Effector memory CD8-positive, alpha-beta T cell (primary cell): ENCODE measurements around the gene INTS1.

ENCODE experiments used
- ATAC-seq: fragments of 150-1000 bp; cut with Tn5 transposase; replicated peaks from 2 replicates; pipeline ENCODE4 v1.10.0; 2021; ENCODE audit warnings: mild to moderate bottlenecking, moderate library complexity
- DNase-seq, 3 experiments: peaks; one replicate each; pipeline ENCODE4 v3.0.0; 2021
- H3K27ac Mint-ChIP-seq, 2 donors: one replicate each; pipeline ENCODE4 v1.8.0; 2022; ENCODE audit warnings: mild to moderate bottlenecking in 2 of 2, mixed read lengths in 2 of 2, moderate library complexity in 2 of 2
- H3K27me3 Mint-ChIP-seq, 2 donors: one replicate each; pipeline ENCODE4 v1.8.0; 2022; ENCODE audit warnings: mixed read lengths in 2 of 2
- H3K36me3 Mint-ChIP-seq: one replicate; pipeline ENCODE4 v1.8.0; 2022; ENCODE audit warnings: mild to moderate bottlenecking, moderate library complexity, mixed read lengths; ENCODE audit not compliant: insufficient read depth
- H3K4me1 Mint-ChIP-seq, 2 donors: one replicate each; pipeline ENCODE4 v1.8.0; 2022; ENCODE audit warnings: low read depth in 2 of 2, mixed read lengths in 2 of 2
- H3K4me3 Mint-ChIP-seq, 2 donors: one replicate each; pipeline ENCODE4 v1.8.0; 2022; ENCODE audit warnings: mild to moderate bottlenecking in 2 of 2, mixed read lengths in 2 of 2, moderate library complexity in 2 of 2
- H3K9me3 Mint-ChIP-seq, 2 donors: one replicate each; pipeline ENCODE4 v1.8.0; 2022; ENCODE audit warnings: mixed read lengths in 2 of 2

INTS1 gene

GRCh38 chr7:1489336-1489735 lies 14.9 kb downstream of the INTS1 start:
- ATAC-seq, result no peak
- no peak for DNase-seq
- H3K4me1 Mint-ChIP-seq, result peaks cover 5 to 6% of the 10 kb centered on the region in 2 donors
- no peak overlapping the region for H3K4me3 Mint-ChIP-seq
- peaks cover 35% of the 10 kb centered on the region for H3K36me3 Mint-ChIP-seq
- H3K27me3 Mint-ChIP-seq, result no peaks in the 10 kb centered on the region
- H3K27ac Mint-ChIP-seq, result no peak overlapping the region
- H3K9me3 Mint-ChIP-seq, result no peaks in the 10 kb centered on the region

- Mint-ChIP-seq H3K36me3 (peaks cover 46% of the 10 kb centered on the region), H3K9me3 (no peaks in the 10 kb centered on the region), H3K27me3 (no peaks in the 10 kb centered on the region), H3K4me1 (peaks cover 5 to 6% of the 10 kb centered on the region in 2 donors), H3K27ac (peak overlapping the region in 1 of 2 donors; percentile 33), H3K4me3 (no peak overlapping the region)
- no peak for DNase-seq
- no peak for ATAC-seq
These were observed 16.2 kb downstream of the INTS1 start for GRCh38 chr7:1488016-1488415.

GRCh38 chr7:1487466-1487865 lies 16.7 kb downstream of the INTS1 start:
- no peak overlapping the region for H3K4me3 Mint-ChIP-seq
- H3K4me1 Mint-ChIP-seq, result peaks cover 5 to 6% of the 10 kb centered on the region in 2 donors
- no peak overlapping the region for H3K27ac Mint-ChIP-seq
- ATAC-seq (no peak), DNase-seq (no peak)
- no peaks in the 10 kb centered on the region for H3K27me3 Mint-ChIP-seq
- no peaks in the 10 kb centered on the region for H3K9me3 Mint-ChIP-seq
- peaks cover 51% of the 10 kb centered on the region for H3K36me3 Mint-ChIP-seq

- ATAC-seq, result no peak
- Mint-ChIP-seq H3K4me1 (peaks cover 5 to 6% of the 10 kb centered on the region in 2 donors), H3K36me3 (peaks cover 45% of the 10 kb centered on the region)
These were observed 17.6 kb downstream of the INTS1 start for GRCh38 chr7:1486571-1486970.

GRCh38 chr7:1485156-1485555 lies 19.0 kb downstream of the INTS1 start:
- Mint-ChIP-seq H3K9me3 (no peaks in the 10 kb centered on the region), H3K27me3 (no peaks in the 10 kb centered on the region), H3K4me1 (peaks cover 5 to 6% of the 10 kb centered on the region in 2 donors), H3K4me3 (no peak overlapping the region), H3K27ac (no peak overlapping the region), H3K36me3 (peaks cover 40% of the 10 kb centered on the region)
- DNase-seq, result no peak
- no peak for ATAC-seq

More at GRCh38 chr7:1486571-1486970, 17.6 kb downstream of the INTS1 start:
- Mint-ChIP-seq H3K4me3 (no peak overlapping the region), H3K27ac (no peak overlapping the region), H3K9me3 (no peaks in the 10 kb centered on the region), H3K27me3 (no peaks in the 10 kb centered on the region)
- no peak for DNase-seq

- no peak for ATAC-seq
- H3K27me3 Mint-ChIP-seq, result no peaks in the 10 kb centered on the region
- H3K27ac Mint-ChIP-seq, result no peak overlapping the region
- no peak for DNase-seq
- H3K4me3 Mint-ChIP-seq, result no peak overlapping the region
- peaks cover 36% of the 10 kb centered on the region for H3K36me3 Mint-ChIP-seq
- peaks cover 5 to 6% of the 10 kb centered on the region in 2 donors for H3K4me1 Mint-ChIP-seq
- no peaks in the 10 kb centered on the region for H3K9me3 Mint-ChIP-seq
These were observed 19.6 kb downstream of the INTS1 start for GRCh38 chr7:1484569-1484968.

GRCh38 chr7:1483536-1484505 lies 20.4 kb downstream of the INTS1 start:
- no peaks in the 10 kb centered on the region for H3K27me3 Mint-ChIP-seq
- peaks cover 32% of the 10 kb centered on the region for H3K36me3 Mint-ChIP-seq
- ATAC-seq, result no peak
- no peaks in the 10 kb centered on the region for H3K9me3 Mint-ChIP-seq
- H3K27ac Mint-ChIP-seq, result no peak overlapping the region
- peaks cover 3 to 6% of the 10 kb centered on the region in 2 donors for H3K4me1 Mint-ChIP-seq
- H3K4me3 Mint-ChIP-seq, result no peak overlapping the region
- no peak for DNase-seq

GRCh38 chr7:1483079-1483478 lies 21.1 kb downstream of the INTS1 start:
- H3K27me3 Mint-ChIP-seq, result no peaks in the 10 kb centered on the region
- DNase-seq, result no peak
- H3K9me3 Mint-ChIP-seq, result no peaks in the 10 kb centered on the region
- H3K27ac Mint-ChIP-seq, result no peak overlapping the region
- no peak for ATAC-seq
- H3K4me3 Mint-ChIP-seq, result no peak overlapping the region
- H3K36me3 Mint-ChIP-seq, result peaks cover 32% of the 10 kb centered on the region
- H3K4me1 Mint-ChIP-seq, result no peaks in the 10 kb centered on the region

- Mint-ChIP-seq H3K36me3 (peaks cover 26% of the 10 kb centered on the region), H3K27ac (no peak overlapping the region), H3K9me3 (no peaks in the 10 kb centered on the region), H3K4me1 (no peaks in the 10 kb centered on the region), H3K27me3 (no peaks in the 10 kb centered on the region), H3K4me3 (no peak overlapping the region)
- DNase-seq (no peak), ATAC-seq (no peak)
These were observed 22.9 kb downstream of the INTS1 start for GRCh38 chr7:1481300-1481699.

- no peak for ATAC-seq
- peaks cover 20% of the 10 kb centered on the region for H3K36me3 Mint-ChIP-seq
These were observed 23.5 kb downstream of the INTS1 start for GRCh38 chr7:1480670-1481069.

GRCh38 chr7:1479287-1479686 lies 24.9 kb downstream of the INTS1 start:
- H3K27me3 Mint-ChIP-seq, result no peaks in the 10 kb centered on the region
- ATAC-seq (no peak), DNase-seq (no peak)
- no peaks in the 10 kb centered on the region for H3K9me3 Mint-ChIP-seq
- no peak overlapping the region for H3K4me3 Mint-ChIP-seq
- peaks cover 16% of the 10 kb centered on the region for H3K36me3 Mint-ChIP-seq
- peak overlapping the region in 1 of 2 donors; percentile 35 for H3K27ac Mint-ChIP-seq
- peaks cover 6% of the 10 kb centered on the region in 2 donors for H3K4me1 Mint-ChIP-seq

More at GRCh38 chr7:1480670-1481069, 23.5 kb downstream of the INTS1 start:
- Mint-ChIP-seq H3K27me3 (no peaks in the 10 kb centered on the region), H3K9me3 (no peaks in the 10 kb centered on the region), H3K27ac (no peak overlapping the region), H3K4me1 (no peaks in the 10 kb centered on the region), H3K4me3 (no peak overlapping the region)
- DNase-seq, result no peak

- no peaks in the 10 kb centered on the region for H3K27me3 Mint-ChIP-seq
- ATAC-seq, result no peak
- H3K4me1 Mint-ChIP-seq, result peaks cover 6% of the 10 kb centered on the region in 2 donors
- no peaks in the 10 kb centered on the region for H3K9me3 Mint-ChIP-seq
- H3K27ac Mint-ChIP-seq, result no peak overlapping the region
- peaks cover 16% of the 10 kb centered on the region for H3K36me3 Mint-ChIP-seq
- no peak for DNase-seq
- no peak overlapping the region for H3K4me3 Mint-ChIP-seq
These were observed 25.7 kb downstream of the INTS1 start for GRCh38 chr7:1478480-1478879.

- Mint-ChIP-seq H3K36me3 (peaks cover 10% of the 10 kb centered on the region), H3K27ac (no peak overlapping the region), H3K9me3 (no peaks in the 10 kb centered on the region), H3K4me1 (peaks cover 6% of the 10 kb centered on the region in 2 donors), H3K27me3 (no peaks in the 10 kb centered on the region), H3K4me3 (no peak overlapping the region)
- ATAC-seq (no peak), DNase-seq (no peak)
These were observed 27.3 kb downstream of the INTS1 start for GRCh38 chr7:1476859-1477258.

- Mint-ChIP-seq H3K4me1 (peaks cover 6% of the 10 kb centered on the region in 2 donors), H3K27me3 (no peaks in the 10 kb centered on the region)
These were observed 28.2 kb downstream of the INTS1 start for GRCh38 chr7:1475991-1476390.

More at GRCh38 chr7:1475991-1476390, 28.2 kb downstream of the INTS1 start:
- DNase-seq (no peak), ATAC-seq (no peak)
- H3K27ac Mint-ChIP-seq, result no peak overlapping the region
- no peak overlapping the region for H3K4me3 Mint-ChIP-seq
- H3K9me3 Mint-ChIP-seq, result no peaks in the 10 kb centered on the region
- peaks cover 10% of the 10 kb centered on the region for H3K36me3 Mint-ChIP-seq
